GM23248 (cell line): ENCODE measurements around the gene TBC1D8.

ENCODE experiments used
- EZH2 ChIP-seq: fragments of 200-600 bp; sonication (generic); IDR thresholded peaks from 2 replicates; pipeline ENCODE4 v1.6.1; 2018; ENCODE audit warnings: antibody characterized with exemption, mild to moderate bottlenecking; ENCODE audit not compliant: insufficient read depth, poor library complexity, severe bottlenecking
- EZH2phosphoT487 ChIP-seq: fragments of 200-600 bp; sonication (generic); IDR thresholded peaks from 2 replicates; pipeline ENCODE4 v1.6.1; 2018; ENCODE audit warnings: antibody characterized with exemption, moderate library complexity, mild to moderate bottlenecking, low read depth; ENCODE audit not compliant: insufficient read depth

GRCh38 chr2:100963026-100963375, 188.2 kb downstream of the TBC1D8 start:
- no peak for TF ChIP-seq EZH2phosphoT487
- TF ChIP-seq EZH2: no peak
